HK-2 (cell line): Measurements from ENCODE around the gene OR5AL1.
"Not testable (repeated sequence)": the region's sequence is repeated elsewhere in the genome, so short reads cannot be mapped to it uniquely, and the experiment has no call there.

Source experiments
- DNase-seq: peaks from one replicate; pipeline ENCODE4 v3.0.0-alpha.2; 2018; ENCODE audit not compliant: unreplicated experiment

Gene OR5AL1

DNA sequence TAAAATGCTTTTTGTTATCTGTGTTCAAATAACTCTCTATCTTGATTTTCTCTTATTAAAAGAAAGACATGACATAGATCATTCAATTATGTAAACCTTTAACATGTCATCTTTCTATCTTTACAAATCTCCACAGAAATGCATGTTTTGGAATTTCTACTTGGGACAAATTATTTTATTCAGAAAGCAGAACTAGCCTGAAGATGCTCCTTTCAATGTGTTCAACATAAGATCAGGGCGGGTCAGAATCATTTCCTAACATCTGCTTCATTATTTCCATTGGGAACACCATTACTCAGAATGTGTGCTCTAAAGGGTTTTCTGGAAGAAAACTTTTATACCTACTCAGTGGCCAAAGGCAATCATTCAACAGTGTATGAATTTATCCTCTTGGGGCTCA is at the start of gene OR5AL1:
TSS of gene OR5AL1 (plus strand) at position 301 of the 400 bp plus-strand sequence.
- DNase-seq, result no peak

DNA sequence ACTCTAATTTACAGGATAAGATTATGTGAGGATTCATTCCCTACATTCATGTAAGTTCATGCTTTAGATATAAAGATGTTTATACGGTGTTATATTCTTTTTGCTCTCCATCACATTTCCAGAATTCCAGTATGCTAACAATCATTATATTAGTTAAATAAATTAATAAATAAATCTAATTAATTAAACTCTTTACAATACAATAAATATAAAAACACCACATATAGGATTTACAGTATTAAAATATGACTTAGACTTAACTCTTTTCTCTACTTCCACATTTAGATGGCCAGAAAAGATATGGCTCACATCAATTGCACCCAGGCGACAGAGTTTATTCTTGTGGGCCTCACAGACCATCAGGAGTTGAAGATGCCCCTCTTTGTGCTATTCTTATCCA is 37.2 kb upstream of the OR5AL1 start, which contains the start of gene OR8U1:
TSS of gene OR8U1 (plus strand) at position 301 of the 400 bp plus-strand sequence. CDS start at position 301, 0 bp downstream.
- no peak for DNase-seq

DNA sequence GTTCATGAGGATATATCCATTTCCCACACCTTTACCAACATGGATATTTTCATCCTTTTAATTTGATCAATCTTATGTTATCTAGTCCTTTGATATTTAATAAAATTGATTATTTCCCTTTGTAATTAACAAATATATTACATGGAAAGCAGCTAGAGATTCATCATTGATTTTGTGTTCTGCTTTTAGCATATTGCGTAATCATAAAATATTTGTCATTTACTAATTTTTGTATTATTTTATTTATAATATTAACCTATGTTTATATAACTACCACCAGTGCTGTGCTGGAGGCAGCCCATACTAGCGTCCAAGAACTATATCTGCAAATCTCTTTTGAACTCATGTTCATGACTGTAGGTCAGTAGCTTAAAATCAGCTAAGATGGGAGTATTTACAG is 32.4 kb upstream of the OR5AL1 start:
- no peak for DNase-seq

DNA sequence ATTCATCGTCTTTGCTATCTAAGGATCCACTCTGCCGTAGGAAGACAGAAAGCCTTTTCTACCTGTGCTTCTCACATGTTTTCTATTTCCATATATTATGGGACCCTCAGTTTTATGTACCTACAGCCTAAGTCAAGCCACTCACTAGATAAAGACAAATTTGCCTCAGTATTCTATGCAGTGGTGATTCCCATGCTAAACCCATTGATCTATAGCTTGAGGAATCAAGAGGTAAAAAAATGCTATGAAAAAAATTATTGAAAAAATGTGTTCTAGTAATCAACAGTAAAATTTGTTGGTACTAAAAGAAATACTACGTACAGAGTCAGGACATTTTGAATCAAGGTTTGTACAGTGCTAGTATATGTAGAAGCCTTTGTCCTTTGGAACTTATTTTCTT is 18.1 kb upstream of the OR5AL1 start:
- no peak for DNase-seq

DNA sequence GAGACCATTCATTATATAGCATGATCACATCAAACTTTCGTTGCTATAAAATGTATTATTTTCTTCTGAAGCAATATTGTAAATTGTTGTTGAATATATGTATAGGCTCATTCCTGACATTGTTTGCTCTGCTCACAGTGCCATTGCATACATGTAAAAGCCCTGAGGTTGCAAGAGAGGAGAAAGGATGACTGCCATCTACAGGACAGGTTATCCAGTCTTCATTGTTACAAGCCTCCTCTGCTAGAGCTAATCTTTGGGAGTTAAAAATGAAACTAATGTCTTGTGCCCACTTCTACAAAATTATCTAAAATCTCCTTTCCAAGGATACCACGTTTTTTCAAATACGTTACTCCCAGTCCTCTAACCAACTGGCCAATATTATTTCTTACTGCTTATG is 16.4 kb upstream of the OR5AL1 start:
- DNase-seq, result no peak

DNA sequence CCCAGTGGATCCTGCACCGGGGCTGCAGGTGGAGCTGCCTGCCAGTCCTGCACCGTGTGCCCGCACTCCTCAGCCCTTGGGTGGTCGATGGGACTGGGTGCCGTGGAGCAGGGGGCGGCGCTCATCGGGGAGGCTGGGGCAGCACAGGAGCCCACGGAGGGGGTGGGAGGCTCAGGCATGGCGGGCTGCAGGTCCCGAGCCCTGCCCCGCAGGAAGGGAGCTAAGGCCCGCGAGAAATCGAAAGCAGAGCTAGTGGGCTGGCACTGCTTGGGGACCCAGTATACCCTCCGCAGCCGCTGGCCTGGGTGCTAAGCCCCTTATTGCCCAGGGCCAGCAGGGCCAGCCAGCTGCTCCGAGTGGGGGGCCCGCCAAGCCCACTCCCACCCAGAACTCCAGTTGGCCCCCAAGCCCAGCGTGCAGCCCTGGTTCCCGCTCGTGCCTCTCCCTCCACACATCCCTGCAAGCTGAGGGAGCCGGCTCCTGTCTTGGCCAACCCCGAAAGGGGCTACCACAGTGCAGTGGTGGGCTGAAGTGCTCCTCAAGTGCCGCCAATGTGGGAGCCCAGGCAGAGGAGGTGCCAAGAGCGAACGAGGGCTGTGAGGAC is 10.5 kb upstream of the OR5AL1 start:
- DNase-seq, result not testable (repeated sequence)

DNA sequence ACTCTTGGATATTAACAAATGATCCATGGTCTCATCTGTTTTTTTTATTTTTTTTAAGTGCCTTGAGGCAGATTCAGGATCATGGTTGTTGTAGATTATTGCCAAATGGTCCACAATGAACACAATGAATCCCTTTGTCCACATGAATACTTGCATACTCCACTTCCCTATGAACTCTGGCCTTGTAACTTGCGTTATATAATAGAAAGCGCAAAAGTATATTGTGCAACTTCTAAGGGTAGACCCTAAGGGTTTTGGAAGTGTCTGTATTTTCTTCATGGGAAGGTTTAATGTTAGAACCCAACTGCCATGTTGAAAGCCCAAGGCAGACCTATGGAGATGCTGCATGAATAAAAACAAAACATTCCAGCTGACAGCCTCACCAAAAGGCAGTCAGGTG is 8.1 kb upstream of the OR5AL1 start:
- no peak for DNase-seq

DNA sequence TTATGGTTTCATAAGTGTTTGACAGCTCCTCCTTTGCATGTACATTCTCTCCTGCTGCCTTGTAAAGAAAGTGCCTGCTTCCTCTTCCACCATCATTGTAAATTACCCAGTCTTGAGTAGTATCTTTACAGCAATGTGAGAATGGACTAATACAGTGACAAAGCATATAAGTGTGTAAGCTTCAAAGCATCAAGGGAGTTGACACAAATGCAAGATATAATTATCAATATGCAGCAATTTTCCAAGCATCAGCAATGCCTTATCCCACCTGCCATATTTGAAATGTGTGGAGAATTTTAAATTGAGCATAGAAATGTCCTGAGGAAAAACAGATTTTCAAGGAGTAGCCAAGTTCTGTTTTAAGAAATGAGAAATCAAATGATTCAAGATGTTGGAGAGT is 1.7 kb upstream of the OR5AL1 start:
- DNase-seq, result no peak

DNA sequence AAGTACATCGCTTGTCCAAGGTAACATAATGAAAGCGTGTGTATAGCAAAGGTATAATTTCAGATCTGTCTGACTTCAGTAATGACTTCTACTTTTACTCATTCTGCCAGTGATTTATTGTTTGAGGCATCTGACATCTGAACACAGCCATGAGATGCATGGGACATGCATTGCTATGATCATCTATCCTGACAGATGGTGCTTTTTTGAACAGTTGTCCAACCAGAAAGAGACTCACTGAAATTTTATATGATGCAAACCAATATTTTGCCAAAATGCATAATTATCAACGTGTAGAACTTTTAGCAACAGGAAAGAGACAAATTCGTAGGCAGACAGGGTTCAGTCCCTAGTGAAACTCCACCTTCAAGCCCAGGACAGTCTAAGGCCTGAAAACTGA is 41.0 kb downstream of the OR5AL1 start:
- no peak for DNase-seq

DNA sequence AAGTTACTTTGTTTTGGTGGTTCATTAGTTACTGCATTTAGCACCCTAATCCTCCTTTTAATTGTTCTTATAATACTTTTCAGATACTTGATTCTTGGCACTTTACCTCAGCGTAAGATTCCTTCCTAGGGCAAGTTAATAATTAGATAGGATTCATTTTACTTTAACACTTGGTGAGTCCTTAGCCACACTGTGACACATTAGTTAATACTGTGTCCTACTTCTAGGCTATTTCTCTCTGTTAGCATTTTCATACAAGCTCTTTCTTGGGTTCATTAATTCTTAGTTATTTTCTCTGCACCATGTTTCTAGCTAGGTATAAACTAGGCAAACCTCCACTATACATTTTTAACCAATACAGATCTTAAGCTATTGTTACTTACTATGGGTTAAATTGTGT is 44.6 kb downstream of the OR5AL1 start:
- DNase-seq, result no peak
